Thyroid gland (tissue), 4 donors: Measurements from ENCODE around the gene CCDC188. TPM values are rescaled to one million over a fixed set of nuclear protein-coding genes. Genes with fewer than 3 reads are reported as not detected.

Experiments used
- DNase-seq, 2 donors: peaks; one replicate each; pipeline ENCODE4 v3.0.0-alpha.2; 2019
- H3K27ac ChIP-seq, 3 donors: fragments of 200-600 bp; sonication (generic); 1 replicate in 2 of 3; 2 replicates in 1 of 3; pipeline ENCODE4 v1.5.1; 2016 to 2019; ENCODE audit warnings: mild to moderate bottlenecking in 1 of 3, moderate library complexity in 1 of 3
- H3K27me3 ChIP-seq: fragments of 200-600 bp; sonication (generic); one replicate; pipeline ENCODE4 v1.5.1; 2019
- H3K36me3 ChIP-seq, 2 donors: fragments of 200-600 bp; sonication (generic); one replicate each; pipeline ENCODE4 v1.5.1; 2016 to 2019
- H3K4me1 ChIP-seq, 2 donors: fragments of 200-600 bp; sonication (generic); one replicate each; pipeline ENCODE4 v1.5.1; 2017 to 2019
- H3K4me3 ChIP-seq, 3 donors: fragments of 200-600 bp; sonication (generic); replicated peaks in 1 of 3; 1 replicate in 2 of 3; 2 replicates in 1 of 3; pipeline ENCODE4 v1.5.1; 2016; ENCODE audit warnings: mild to moderate bottlenecking in 1 of 3
- H3K9me3 ChIP-seq: fragments of 200-600 bp; sonication (generic); one replicate; pipeline ENCODE4 v1.5.1; 2017
- CTCF ChIP-seq, 6 experiments: fragments of 200-600 bp in 3 of 6; fragments of 450-650 bp in 3 of 6; sonication (generic) in 3 of 6; IDR thresholded peaks; one replicate each; pipeline ENCODE4 v1.5.1; 2016 to 2019; ENCODE audit warnings: antibody characterized with exemption in 6 of 6, mild to moderate bottlenecking in 2 of 6, inconsistent platforms in 1 of 6, moderate library complexity in 1 of 6
- POLR2A ChIP-seq, 2 donors: fragments of 450-650 bp; IDR thresholded peaks; one replicate each; pipeline ENCODE4 v1.6.1; 2017; ENCODE audit warnings: antibody characterized with exemption in 2 of 2, mild to moderate bottlenecking in 2 of 2, moderate library complexity in 1 of 2
- WGBS, 2 donors: methylation state at CpG; one replicate each; pipeline ENCODE4 v1.1.5; 2017; 5-methylcytosine and 5-hydroxymethylcytosine counted together
- intact Hi-C: fragments of 100-400 bp; cut with DNase I; formaldehyde crosslinking; loops from one replicate; pipeline ENCODE4 v1.15.1; 2023
- total RNA-seq, 4 donors: library from RNA; depleted of rRNA; stranded (reverse); fragments of >200 nt; gene quantifications; one replicate each; pipeline ENCODE4 v1.2.3, GENCODE V29; 2016

CCDC188 gene
- total RNA-seq, 4 donors from 2014 or later: 0.39 to 2.1 TPM; not detected in 2

- Histone ChIP-seq H3K27me3 (no peaks in the 10 kb centered on the region), H3K27ac (no peak overlapping the region), H3K4me3 (no peak overlapping the region), H3K9me3 (no peaks in the 10 kb centered on the region), H3K4me1 (peaks cover 0 to 4% of the 10 kb centered on the region in 2 donors), H3K36me3 (no peaks in the 10 kb centered on the region)
- TF ChIP-seq CTCF (IDR thresholded peaks at IDR 0.05) (no peak), POLR2A (IDR thresholded peaks at IDR 0.05) (no peak)
- DNase-seq: no peak
- WGBS, 2 donors: 40 to 67% methylated on average over 5 to 7 of the region's 9 CpGs
- intact Hi-C loops: loop anchor here (5.0 kb wide), 1 partner anchor 108 kb away; the partner anchor contains the start of gene RTN4R
Measured at GRCh38 chr22:20159076-20159475, 8.2 kb upstream of the CCDC188 start.

DNA sequence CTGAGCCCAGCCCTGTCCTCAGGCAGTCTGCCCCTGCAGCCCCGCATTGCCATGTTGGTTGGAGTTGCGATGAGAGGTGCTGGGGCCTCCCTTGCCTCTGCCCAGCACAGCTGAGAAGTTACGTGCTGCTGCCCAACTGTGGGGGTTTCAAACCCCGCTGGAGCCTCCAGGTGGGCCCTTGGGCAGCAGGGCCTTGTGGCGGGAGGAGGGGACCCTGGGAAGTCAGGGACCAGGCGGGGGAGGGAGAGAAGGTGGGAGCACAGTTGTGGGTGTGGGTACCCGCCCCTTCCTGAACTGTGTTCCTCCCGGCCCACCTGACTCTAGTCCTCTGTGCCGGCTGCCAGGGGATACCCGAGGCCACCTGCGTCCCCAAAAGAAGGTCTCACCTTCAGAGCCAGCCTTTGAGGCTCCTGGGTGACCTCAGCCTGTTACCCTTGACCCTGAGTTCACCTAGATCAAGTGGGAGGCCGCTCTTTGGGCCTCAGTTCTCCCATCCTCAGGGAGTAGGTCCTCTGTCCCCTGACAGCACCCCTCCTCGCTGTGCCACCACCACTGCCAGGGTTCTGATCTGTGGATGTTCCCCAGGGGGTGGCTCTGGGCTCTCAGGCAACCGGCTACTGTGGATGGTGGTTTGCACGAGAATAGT lies 7.7 kb upstream of the CCDC188 start:
- intact Hi-C loops: loop anchor here (5.0 kb wide), 1 partner anchor 109 kb away; the partner anchor contains the start of gene RTN4R
- WGBS, 2 donors: 75 to 78% methylated on average over 11 to 12 of the region's 15 CpGs
- TF ChIP-seq CTCF (IDR thresholded peaks at IDR 0.05) (no peak), POLR2A (IDR thresholded peaks at IDR 0.05) (no peak)
- H3K9me3 ChIP-seq: no peaks in the 10 kb centered on the region
- no peak for DNase-seq
- H3K4me1 ChIP-seq: peaks cover 0 to 4% of the 10 kb centered on the region in 2 donors
- no peaks in the 10 kb centered on the region for H3K36me3 ChIP-seq
- H3K4me3 ChIP-seq: no peak overlapping the region
- no peaks in the 10 kb centered on the region for H3K27me3 ChIP-seq
- H3K27ac ChIP-seq: no peak overlapping the region

DNA sequence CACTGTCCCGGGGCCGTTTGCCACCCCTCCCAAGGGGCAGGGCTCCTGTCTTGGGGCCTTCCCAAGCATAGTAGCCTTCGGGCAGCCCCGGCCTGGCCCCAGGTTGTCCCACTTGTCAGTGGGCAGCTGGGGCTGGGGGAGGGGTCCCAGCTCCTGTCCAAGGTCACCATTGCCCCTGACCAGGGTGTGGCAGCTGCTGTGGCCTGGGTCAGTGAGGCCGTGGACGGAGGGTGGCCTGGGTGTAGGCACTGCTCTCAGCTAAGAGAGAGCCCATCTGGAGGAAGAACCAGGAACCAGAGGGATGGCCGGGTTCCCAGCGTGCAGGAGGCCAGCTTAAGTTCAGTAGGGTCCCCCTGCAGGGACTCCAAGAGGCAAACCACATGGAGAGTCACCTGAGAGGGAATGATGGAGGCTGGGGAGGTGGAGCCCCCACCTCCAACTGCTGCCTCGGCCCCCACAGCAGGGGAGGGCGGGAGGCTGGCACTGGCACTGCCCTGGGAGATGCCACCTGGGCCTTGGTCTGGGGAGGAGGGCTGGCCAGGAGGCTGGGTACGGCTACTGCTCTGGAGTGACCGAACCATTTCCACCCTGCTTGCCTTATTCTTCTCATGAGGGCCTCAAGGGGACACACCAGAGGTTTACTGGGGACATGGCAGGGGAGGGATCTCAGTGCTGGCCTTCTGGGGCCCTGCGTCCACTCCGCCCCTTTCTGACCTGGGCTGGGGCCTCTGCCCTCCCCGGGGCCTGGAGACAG lies 6.8 kb upstream of the CCDC188 start:
- no peak for DNase-seq
- Histone ChIP-seq H3K36me3 (no peaks in the 10 kb centered on the region), H3K4me1 (peaks cover 0 to 4% of the 10 kb centered on the region in 2 donors), H3K9me3 (no peaks in the 10 kb centered on the region), H3K27ac (no peak overlapping the region), H3K4me3 (no peak overlapping the region), H3K27me3 (no peaks in the 10 kb centered on the region)
- TF ChIP-seq CTCF (IDR thresholded peaks at IDR 0.05) (no peak), POLR2A (IDR thresholded peaks at IDR 0.05) (no peak)
- intact Hi-C loops: loop anchor here (2.0 to 5.0 kb wide), 2 partner anchors 110 to 127 kb away; partner anchors contain the start of gene RTN4R
- 76 to 93% methylated on average over 8 to 9 of the region's 15 CpGs for WGBS, 2 donors

- Histone ChIP-seq H3K36me3 (no peaks in the 10 kb centered on the region), H3K4me3 (no peak overlapping the region), H3K4me1 (peaks cover 0 to 4% of the 10 kb centered on the region in 2 donors), H3K9me3 (no peaks in the 10 kb centered on the region), H3K27me3 (no peaks in the 10 kb centered on the region), H3K27ac (no peak overlapping the region)
- 68 to 75% methylated on average over 4 to 5 of the region's 17 CpGs for WGBS, 2 donors
- DNase-seq: peak; percentile 85 to 87
- TF ChIP-seq POLR2A (IDR thresholded peaks at IDR 0.05): no peak
- peak; percentile 96 to 100 (median 98) for TF ChIP-seq CTCF (IDR thresholded peaks at IDR 0.05)
- intact Hi-C loops: loop anchor here (2.0 to 5.0 kb wide), 2 partner anchors 110 to 128 kb away; partner anchors contain the start of gene RTN4R
Measured at GRCh38 chr22:20156611-20157429, 6.0 kb upstream of the CCDC188 start.
